Mucosa of gallbladder (tissue), 1 donor: ENCODE results near the gene SRL. TPM values are rescaled to one million over a fixed set of nuclear protein-coding genes. Genes with fewer than 3 reads are reported as not detected.

Experiments
- DNase-seq: peaks from one replicate; pipeline ENCODE4 v3.0.0-alpha.2; 2020; ENCODE audit warnings: low spot score
- total RNA-seq: library from RNA; stranded (reverse); gene quantifications from one replicate; pipeline ENCODE4 v1.2.1, GENCODE V29; 2021
- donor health status: DM: no; HTN: no; CAD: no.

SRL gene
- total RNA-seq, 1 donor from 2014 or later = 1.4 TPM

DNA sequence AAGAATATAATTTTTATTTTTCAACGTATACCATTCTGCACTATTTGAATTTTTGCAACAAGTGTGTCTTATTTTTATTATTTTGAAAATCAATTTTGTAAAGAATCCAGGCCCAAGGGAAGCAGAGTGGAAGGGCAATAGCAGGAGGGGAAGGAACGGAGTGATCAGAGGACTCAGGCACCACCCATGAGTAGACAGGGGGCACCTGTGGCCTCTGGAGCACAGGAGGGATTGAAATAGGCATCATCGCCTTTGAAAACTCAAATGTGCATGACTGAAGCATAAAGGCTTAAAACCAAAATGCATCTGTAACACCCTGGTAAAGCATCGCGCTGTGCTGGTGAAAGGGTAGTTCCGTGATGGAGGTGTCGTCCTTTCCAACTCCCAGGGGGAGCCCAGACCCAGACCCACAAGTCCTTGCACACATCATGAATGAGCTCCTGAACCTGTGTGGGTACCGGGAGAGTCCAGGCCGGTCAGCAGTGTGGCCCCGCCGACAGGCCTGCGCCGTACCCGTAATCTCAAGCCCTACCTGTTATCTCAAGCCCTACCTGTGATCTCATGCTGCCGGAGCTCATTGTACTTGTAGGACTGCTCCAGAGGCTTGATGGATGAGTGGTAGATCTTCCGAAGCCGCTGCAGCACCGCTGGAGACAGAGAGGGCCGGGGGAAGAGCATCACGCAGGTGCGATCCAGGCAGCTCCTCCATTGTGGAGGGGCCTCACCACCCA lies 39.1 kb downstream of the SRL start:
- DNase-seq = no peak

DNA sequence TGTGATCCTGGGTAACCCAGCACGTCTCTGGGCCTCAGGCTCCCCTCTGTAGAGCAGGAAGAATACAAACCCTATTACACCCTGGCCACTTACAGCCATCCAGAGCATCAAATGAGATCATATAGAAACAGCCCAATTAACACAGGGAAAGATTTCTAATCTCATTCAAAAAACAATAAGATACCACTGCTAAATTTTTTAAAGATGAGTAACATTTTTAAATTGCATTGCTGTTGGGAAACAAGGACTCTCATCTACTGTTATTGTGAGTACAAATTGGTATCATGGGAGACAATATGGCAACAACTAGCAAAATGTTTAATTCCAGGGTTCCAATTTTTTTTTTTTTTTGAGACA lies 41.1 kb downstream of the SRL start:
- no peak for DNase-seq

DNA sequence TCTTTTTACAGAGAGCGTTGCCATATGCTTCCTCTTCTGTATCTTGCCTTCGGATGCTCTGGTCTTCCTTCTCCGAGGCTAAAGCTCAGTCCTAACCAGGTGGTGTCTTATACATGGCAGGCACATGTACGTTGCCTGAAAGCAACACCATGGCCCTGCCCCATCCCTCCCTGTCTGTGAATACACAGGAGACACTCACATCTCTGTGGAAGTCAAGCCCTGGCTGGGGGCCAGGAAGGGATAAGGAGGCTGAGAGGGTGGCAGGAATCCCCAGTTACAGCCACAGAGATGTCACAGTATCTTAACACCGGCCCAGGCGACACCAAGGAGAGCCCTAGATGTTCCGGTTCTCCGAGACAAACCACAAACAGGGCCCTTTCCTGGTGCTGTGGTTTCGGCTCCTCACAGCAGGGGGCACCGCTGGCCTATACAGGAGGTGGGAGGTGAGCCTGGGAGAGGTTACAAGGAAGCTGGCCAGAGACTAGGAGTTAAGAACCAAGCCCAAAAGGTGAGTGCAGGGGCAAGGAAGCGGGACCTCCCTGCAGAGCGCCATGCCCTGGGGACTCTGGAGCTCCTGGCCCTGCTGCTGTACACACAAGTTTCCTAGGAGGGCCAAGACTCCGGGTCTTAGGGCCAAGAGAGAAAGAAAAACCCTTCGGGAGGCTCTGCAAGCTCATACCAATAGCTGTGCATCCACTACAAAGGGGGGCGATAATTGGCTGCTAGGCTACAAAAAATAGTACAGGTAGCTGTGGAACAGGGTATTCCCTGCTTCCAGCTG lies 41.7 kb downstream of the SRL start:
- DNase-seq = peak; percentile 73

DNA sequence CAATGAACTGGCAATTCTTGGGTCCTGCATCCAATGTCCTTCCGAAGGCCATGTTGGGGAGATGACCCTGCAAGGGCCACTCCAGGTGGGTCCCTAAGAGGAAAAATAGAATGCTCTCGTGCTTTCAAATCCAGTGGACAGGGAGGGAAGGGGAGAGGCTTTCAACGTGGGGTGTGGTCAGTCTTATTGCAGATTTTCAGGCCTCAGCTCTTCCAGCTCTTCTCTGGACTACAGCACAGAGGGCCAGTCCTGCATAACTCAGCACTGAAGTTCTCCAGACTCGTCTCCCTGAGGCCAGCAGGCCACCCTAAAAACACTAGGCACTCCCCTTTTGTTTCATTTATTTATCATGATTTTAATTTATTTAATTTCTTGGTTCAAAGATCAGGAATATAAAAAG lies 43.1 kb downstream of the SRL start:
- DNase-seq = no peak

DNA sequence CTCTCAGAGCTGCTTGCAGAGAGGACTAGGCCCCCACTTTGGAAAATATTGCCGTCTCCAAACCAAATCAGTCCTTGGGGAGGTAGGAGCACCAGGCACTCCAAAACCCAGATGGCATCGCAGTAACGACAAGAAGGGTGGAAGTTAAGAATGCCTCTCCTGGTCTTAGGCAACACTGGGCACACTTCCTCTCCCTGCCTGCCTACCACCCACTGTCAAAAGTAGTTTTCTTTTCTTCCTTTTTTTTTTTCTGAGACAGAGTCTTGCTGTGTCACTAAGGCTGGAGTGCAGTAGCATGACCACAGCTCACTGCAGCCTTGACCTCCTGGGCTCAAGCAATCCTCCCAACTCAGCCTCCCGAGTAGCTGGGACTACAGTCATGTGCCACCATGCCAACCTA lies 47.2 kb downstream of the SRL start:
- DNase-seq = no peak

DNA sequence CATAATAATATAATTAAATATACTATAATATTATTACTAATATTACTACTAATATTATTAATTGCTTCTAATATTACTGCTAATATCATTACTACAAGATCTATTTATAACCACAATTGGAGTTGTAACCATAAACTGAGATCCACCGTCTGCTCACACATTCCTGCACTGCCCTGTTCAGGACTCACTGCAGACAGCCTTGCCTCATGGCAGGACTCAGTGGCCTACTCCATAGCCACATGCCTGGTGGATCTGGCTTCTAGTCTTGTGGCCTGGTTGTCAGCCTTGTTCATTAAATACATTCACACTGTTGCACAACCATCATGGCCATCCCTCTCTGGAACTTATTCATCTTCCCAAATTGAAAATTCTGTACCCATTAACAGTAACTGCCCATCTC lies 48.0 kb downstream of the SRL start:
- no peak for DNase-seq

DNA sequence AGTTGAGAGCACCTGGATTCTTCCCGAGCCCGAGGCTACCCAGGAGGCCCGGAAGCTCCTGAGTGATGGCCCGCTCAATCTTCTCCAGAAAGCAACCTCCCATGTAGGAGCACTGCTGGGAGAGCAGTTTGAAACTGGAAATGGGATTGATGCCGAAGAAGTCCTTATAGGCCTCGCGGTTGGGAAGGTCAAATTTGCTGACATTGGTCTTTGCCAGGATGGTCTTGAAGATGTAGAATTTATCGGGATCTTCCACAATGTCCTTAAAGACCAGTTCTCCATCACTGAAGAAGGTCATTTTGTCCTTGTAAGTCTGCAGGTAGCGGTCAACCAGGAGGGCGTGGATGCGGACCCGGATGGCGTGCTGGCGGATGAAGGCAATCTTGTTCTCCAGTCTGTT lies 49.7 kb downstream of the SRL start:
- DNase-seq = no peak

DNA sequence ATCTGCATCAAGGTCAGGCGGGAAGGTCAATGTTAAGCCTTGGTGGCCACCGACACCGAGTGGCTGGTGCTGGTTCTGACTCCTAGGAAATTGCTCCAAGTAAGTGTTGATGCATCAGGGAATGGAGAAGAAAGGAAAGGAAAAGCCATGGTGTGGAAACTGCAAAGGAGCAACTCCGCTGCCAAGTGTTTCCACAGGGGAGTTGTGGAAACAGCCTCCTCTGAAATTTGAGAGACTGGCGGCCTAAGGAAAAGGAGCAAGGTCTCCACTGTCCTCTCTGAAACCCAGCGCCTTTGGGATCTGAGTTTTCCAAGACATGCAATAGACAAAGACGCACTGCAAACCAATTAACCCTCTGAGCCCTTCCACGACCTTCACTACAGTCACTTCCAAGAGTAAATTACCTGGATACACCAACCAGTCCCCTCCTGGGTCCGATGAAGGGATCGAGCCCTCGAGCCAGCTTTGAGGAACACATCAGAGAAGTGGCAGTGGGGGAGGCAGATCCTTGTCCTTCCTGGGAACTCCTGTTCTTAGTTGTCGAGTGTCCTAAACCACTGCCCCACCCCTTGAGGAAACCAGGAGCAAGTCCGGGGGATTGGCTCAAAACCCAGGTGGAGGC lies 51.1 kb downstream of the SRL start:
- no peak for DNase-seq

DNA sequence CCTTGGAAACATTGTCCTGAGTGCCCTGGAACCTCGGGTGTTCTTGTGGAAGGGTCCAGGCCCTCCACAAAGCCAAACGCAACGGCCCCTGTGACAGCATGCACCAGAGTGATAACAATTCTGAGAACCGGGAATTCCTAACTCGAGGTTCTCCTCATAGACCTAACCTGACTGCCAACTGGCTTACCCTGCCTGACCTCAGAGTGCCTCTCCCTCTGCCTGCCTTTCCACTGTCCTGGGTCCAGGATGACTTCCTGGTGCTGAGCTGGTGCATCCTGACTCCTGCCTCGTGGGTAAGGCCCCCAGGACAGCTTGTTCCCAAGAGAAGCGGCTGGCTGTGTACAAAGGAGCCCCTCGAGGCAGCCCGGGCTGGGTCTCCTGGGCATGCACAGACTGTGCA lies 51.8 kb downstream of the SRL start:
- DNase-seq = no peak

DNA sequence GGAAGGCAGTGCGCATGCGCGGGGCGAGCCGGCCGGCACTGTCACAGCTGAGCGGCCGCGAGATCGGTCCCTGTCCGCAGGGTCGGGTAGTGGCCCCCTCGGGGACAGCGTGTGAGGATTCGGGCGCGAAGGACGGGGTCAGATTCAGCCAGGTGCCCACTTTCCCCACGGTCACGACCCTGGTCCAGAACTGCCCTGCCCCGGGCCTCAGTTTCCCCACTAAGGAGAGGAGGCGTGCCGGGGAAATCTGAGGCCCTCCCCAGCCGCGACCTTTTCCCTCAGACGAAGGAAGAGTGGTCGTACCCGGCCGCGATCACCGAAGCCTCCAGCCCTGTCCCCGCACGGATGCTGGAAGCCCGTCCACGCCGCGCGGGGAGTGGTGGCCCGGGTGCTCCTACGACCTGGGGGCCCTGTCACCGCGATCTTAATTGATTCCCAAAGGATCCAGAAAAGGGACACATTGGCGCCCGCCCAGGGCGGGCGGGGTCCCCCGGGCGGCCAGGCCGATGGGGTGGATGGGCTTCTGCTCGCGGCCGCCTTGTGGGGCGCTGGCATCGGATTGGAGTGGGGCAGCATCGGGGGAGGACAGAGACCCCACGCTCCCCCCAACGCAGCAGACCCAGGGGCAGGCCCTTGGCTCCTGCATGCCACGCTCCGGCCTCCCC lies 57.7 kb downstream of the SRL start:
- DNase-seq = no peak

DNA sequence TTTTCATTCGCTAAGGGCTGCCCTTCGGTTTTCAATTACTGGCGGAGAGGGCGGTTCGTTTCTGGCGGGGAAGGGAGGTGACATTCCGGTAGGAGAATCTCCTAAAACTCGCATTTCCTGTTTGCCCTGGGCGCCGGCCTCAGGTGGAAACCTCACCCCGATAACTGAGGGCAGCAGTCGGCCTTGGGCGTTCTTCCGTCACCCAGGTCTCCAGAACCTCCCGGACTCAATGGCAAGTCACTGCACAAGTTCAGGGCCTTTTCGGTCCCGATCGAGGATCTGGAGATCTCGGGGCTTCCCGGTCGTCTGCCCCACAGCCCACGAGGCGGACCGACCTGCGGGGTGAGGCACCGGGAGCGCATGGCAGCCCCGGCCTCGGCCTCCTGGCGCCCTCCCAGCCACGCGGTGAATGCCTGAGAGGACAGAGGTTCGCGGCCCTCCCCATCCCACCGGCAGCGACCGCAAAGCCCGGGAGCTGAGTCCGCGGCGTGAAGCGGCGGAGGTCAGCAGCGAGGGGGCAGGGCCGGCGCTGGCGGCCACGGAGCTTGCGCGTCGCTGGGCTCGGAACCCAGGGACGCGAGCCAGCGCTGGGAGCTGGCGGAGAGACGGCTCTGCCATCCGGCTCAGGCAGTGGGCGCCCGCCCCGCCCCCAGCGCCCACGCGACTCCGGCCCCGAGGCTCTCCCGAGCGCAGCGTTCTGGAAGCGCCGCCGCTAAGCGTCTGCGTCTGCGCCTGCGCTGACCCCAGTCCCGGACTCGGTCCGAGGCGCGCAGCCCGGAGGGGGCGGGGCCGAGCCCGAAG lies 58.4 kb downstream of the SRL start:
- DNase-seq = peak; percentile 93

DNA sequence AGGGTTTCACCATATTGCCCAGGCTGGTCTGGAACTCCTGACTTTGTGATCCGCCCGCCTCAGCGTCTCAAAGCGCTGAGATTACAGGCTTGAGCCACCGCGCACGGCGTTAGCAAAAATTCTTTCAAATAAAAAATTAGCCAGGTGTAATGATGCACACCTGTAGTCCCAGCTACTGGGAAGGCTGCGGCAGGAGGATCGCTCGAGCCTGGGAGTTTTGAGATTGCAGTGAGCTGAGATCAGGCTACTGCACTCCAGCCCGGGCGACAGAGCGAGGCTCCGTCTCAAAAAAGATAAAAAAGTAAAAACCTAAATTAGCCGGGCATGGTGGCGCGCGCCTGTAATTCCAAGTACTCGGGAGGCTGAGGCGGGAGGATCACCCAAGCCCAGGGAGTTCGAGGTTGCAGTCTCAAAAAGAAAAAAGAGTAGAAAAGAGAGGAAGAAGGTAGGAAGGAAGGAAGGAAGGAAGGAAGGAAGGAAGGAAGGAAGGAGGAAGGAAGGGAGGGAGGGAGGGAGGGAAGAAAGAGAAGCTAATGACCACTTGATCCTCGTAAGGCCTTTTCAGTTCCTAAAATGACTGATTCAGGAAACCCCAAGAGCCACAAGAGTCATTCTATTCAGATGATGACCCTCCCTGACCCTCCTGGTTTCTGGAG lies 59.2 kb downstream of the SRL start:
- no peak for DNase-seq

DNA sequence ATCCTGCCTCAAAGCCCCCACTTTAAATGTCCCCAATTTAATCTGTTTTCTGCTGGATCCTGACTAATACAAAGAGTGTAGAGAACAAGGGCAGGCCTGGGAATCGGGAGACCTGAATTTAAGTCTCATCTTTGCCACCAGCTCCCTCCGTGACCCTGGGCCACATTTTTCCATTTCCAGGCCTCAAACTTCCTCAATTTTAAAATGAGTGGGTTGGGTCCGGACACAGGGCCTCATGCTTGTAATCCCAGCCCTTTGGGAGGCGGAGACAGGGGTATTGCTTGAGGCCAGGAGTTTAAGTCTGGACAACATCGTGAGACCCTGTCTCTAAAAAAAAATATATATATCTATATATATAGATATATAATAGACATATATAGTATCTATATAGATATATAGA lies 61.4 kb downstream of the SRL start:
- DNase-seq = no peak

DNA sequence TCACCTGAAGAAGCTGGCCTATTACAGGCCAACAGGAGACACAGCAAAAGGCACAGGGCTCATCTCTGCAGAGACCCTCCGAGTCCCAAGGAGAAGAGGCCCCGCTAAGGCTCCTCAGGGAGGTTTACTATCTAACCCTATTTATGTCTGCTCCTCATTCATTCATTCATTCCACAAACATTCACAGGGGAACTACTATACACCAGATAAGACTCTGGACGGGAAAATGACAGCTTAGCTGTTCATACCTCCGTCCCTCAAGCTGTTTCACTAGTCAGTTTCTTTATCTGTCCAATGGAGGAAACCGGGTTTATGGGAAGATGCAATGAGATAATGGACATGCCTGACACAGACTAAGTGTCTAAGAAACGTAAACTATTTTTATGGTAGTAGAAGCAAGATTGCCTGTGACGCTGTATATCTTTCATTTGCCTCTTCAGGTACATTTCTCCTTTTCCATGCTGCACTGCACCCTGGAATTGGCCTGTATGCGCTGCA lies 62.1 kb downstream of the SRL start:
- DNase-seq = no peak

DNA sequence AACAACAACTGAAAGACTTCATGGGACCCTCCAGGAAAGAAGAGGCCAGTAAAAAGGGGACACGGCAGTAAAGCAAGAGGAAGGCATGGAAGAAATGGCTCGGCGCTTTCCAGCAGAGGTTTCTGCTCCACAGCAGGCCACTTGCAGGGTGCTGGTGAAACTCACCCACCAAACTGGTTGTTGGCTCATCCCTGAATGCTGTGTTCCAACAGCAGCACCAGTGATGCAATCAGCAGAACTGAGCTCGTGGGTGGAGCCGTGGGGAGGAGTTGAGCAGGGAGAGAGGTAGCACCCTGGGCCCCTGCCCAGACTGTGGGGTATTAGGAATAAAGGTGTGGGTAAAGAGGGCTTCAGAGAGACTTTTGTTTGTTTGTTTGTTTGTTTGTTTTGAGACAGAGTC lies 62.9 kb downstream of the SRL start:
- DNase-seq = no peak

DNA sequence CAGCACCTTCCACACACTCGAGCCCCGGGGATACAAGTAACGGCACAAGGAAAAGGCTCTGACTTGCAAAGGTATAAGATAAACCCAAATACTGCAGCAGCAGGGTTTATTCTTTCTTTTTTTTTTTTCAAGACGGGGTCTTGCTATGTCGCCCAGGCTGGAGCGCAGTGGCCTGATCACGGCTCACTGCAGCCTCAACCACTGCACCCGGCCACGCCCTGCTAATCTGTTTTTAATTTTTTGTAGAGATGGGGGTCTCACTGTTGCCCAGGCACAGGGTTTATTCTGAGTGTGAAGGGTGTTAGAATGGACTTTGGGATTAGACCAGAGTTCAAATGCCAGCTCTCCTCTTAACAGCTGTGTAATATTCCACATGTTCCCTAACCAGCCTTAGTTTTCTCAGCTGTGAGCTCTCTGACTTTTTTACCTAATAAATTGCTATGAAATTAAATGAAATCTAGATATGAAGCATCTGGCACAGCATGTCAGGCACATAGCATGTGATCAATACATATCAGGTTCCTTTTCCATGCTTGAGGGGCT lies 63.3 kb downstream of the SRL start:
- no peak for DNase-seq

DNA sequence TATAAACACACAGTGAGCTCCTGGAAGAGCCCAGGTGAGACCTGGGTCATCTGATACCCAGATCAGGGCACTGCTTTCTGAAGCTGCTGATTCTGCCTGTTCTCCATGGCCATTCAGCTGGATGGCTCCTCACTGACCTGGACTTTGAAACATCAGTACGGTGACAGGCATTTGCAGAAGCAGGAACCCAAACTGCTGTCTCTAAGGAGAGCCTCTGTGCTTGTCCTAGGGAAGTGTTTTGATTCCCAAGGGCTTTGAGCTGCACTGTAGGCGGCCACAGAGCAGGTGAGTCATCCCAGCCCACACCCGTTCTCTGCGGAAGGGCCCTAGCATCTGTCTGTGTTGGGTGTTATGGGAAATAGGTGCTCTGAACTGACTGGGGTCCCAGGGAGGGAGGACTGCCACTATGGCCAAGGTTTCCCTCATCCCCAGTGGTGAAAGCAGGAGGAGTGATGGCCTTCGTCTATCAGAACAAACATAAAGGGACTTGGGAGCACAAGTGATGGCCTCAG lies 64.9 kb downstream of the SRL start:
- peak; percentile 21 for DNase-seq

DNA sequence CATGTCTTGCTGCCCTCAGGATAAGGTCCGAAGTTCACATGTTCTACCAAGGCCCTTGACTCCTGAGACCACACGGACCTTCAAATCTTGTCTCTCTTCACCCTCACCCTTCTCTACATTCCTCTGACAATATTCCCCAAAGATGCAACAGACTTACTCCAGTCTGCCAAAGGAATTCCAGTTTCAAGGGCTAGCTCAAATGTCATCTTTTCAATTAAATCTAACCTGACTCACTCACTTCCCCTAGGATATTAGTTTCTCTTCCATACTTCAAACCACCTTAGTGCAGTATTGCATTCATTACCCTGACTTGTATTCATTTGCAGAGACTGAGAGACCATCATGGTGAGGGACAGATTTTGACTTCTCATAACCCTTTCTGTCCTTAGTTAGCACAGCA lies 66.0 kb downstream of the SRL start:
- no peak for DNase-seq

DNA sequence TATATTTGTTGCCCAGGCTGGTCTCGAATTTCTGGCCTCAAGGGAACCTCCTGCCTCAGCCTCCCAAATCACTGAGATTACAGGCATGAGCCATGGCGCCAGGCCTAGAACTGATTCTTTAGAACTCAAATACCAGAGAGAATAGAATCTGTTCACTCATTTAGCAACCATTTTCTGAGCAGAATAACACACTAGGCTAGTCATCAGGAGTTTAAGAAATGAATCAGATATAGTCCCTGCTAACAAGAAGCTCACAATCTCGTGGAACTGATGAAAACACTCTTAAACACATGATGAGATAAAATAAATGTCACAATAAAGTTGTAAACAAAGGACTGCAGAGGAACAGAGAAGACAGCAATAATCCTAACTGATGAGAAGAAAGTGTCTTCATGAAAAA lies 69.8 kb downstream of the SRL start:
- DNase-seq = no peak

DNA sequence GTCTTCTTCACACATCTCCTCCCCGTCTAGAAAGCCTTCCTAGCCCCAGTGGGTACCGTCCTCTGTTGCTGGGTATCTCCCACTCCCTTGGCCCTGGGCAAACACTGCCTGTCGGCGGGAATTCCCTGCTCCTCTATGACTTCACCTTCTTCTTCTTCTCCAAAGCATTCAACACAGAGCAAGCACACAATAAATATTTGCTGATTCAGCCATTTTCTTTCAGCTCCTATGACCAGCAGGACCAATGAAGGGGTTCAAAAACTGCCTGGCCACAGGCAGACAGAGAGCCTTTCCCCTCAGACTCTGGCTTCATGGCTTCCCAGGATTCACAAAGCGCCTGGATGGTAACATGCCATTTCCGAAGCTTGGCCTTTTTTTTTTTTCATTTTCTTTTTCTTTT lies 72.5 kb downstream of the SRL start:
- no peak for DNase-seq

DNA sequence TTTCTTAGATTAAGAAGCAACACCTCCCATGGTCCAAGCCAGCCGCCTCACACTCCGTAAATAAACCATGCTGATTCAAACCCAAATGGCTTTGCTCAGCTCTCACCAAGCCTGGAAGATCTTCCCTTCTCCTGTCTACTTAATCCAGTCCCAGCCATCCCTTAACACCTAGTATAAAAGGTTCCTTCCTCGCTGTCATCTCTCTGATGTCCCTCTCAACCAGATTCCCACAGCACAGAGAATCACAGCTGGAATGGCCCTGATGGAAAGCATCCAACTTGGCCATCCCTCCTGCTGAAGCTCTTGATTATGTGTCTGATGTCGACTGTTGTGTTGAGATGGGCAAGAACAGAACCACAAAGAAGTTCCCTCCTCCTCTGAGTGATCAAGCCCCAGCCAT lies 75.1 kb downstream of the SRL start:
- no peak for DNase-seq
